Dendritic cell treated with granulocyte-macrophage colony-stimulating factor and Interleukin-4, amounts not matched to agents 40 ng/mL and 50 ng/mL, for 4 days (primary cell): Measurements from ENCODE around the gene FKBP6.
A peak's percentile ranks its signal among the peaks of the same experiment; 100 is the strongest.
"Not testable (repeated sequence)": the region's sequence is repeated elsewhere in the genome, so short reads cannot be mapped to it uniquely, and the experiment has no call there.

ENCODE experiments used
- H3K27ac Mint-ChIP-seq: one replicate; pipeline ENCODE4 v1.8.0; 2022; ENCODE audit warnings: mild to moderate bottlenecking, mixed read lengths
- H3K27me3 Mint-ChIP-seq: one replicate; pipeline ENCODE4 v1.8.0; 2022; ENCODE audit warnings: mild to moderate bottlenecking, mixed read lengths
- H3K36me3 Mint-ChIP-seq: one replicate; pipeline ENCODE4 v1.8.0; 2022; ENCODE audit warnings: low read depth, mixed read lengths
- H3K4me1 Mint-ChIP-seq: one replicate; pipeline ENCODE4 v1.8.0; 2022; ENCODE audit warnings: low read depth, mixed read lengths
- H3K4me3 Mint-ChIP-seq: one replicate; pipeline ENCODE4 v1.8.0; 2022; ENCODE audit warnings: mild to moderate bottlenecking, moderate library complexity, mixed read lengths
- H3K9me3 Mint-ChIP-seq: one replicate; pipeline ENCODE4 v1.8.0; 2022; ENCODE audit warnings: mixed read lengths
- intact Hi-C: fragments of 100-400 bp; cut with micrococcal nuclease; formaldehyde crosslinking; loops from one replicate; pipeline ENCODE4 v1.15.0; 2022

Gene FKBP6

GRCh38 chr7:73313521-73313906, 14.4 kb upstream of the FKBP6 start:
- no peaks in the 10 kb centered on the region for H3K9me3 Mint-ChIP-seq
- H3K27me3 Mint-ChIP-seq: peaks cover 4% of the 10 kb centered on the region
- H3K27ac Mint-ChIP-seq: no peak overlapping the region
- intact Hi-C loops: no loop called here
- no peaks in the 10 kb centered on the region for H3K4me1 Mint-ChIP-seq
- H3K4me3 Mint-ChIP-seq: no peak overlapping the region
- peaks cover 4% of the 10 kb centered on the region for H3K36me3 Mint-ChIP-seq

GRCh38 chr7:73314271-73314670, 13.7 kb upstream of the FKBP6 start:
- H3K36me3 Mint-ChIP-seq: no peaks in the 10 kb centered on the region
- H3K27me3 Mint-ChIP-seq: peaks cover 4% of the 10 kb centered on the region
- intact Hi-C loops: no loop called here
- H3K27ac Mint-ChIP-seq: no peak overlapping the region
- H3K9me3 Mint-ChIP-seq: no peaks in the 10 kb centered on the region
- H3K4me1 Mint-ChIP-seq: no peaks in the 10 kb centered on the region
- no peak overlapping the region for H3K4me3 Mint-ChIP-seq

DNA sequence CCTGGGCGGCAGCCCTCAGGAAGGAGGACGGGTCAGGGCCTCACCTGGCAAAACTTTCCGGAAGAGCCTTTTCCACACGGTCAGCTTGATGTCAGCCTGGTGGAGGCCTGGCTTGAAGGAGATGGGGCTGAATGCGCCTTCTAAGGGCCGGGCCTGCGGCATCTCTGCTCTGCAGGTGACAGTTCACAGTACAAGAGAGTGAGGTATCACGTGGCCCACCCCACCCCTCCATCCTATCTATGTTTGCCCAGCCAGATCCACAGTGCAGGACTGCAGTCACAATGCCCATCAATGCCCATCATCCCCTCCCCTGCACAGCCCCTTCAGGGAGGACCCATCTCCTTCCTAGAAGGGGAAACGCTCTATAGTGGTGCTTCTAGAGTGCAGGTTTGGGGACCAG, 11.4 kb upstream of the FKBP6 start:
- Mint-ChIP-seq H3K9me3 (no peaks in the 10 kb centered on the region), H3K4me1 (no peaks in the 10 kb centered on the region), H3K4me3 (no peak overlapping the region), H3K27me3 (peaks cover 7% of the 10 kb centered on the region), H3K36me3 (no peaks in the 10 kb centered on the region), H3K27ac (no peak overlapping the region)
- intact Hi-C loops: no loop called here

GRCh38 chr7:73318656-73319204, 9.2 kb upstream of the FKBP6 start:
- not testable (repeated sequence) for H3K4me3 Mint-ChIP-seq

GRCh38 chr7:73319541-73319940, 8.4 kb upstream of the FKBP6 start:
- H3K36me3 Mint-ChIP-seq, intact Hi-C loops, H3K27ac Mint-ChIP-seq, H3K4me3 Mint-ChIP-seq, H3K9me3 Mint-ChIP-seq: not testable (repeated sequence)
- H3K27me3 Mint-ChIP-seq: peaks cover 13% of the 10 kb centered on the region
- peaks cover 10% of the 10 kb centered on the region for H3K4me1 Mint-ChIP-seq

More at GRCh38 chr7:73318656-73319204, 9.2 kb upstream of the FKBP6 start:
- intact Hi-C loops, H3K27ac Mint-ChIP-seq, H3K9me3 Mint-ChIP-seq, H3K27me3 Mint-ChIP-seq, H3K4me1 Mint-ChIP-seq, H3K36me3 Mint-ChIP-seq: not testable (repeated sequence)

DNA sequence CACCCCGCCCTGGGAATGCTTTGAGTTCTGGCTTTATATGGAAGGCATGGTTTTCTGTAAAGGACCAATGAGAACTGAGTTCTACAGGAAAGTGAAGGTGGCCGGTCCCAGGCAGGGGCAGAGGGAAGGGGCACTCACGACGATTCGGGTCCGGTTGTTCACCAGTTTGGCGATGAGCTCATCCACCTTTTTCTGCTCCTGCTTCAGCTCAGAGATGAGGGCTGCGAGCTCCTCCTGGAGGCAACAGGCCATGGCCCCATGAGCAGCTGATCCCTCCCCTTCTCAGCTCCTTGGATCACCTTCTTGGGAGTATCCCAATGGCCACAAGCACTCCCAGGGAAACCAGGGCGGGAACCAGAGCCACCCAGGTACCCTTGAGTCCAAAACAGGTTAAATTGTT, 8.0 kb upstream of the FKBP6 start:
- H3K4me3 Mint-ChIP-seq, H3K9me3 Mint-ChIP-seq, H3K27ac Mint-ChIP-seq, intact Hi-C loops, H3K36me3 Mint-ChIP-seq: not testable (repeated sequence)
- H3K4me1 Mint-ChIP-seq: peaks cover 13% of the 10 kb centered on the region
- peaks cover 13% of the 10 kb centered on the region for H3K27me3 Mint-ChIP-seq

GRCh38 chr7:73323434-73324080, 4.4 kb upstream of the FKBP6 start:
- Mint-ChIP-seq H3K4me1 (peaks cover 13% of the 10 kb centered on the region), H3K27ac (peak overlapping the region; percentile 51), H3K4me3 (peak overlapping the region; percentile 57)
- H3K9me3 Mint-ChIP-seq, intact Hi-C loops, H3K36me3 Mint-ChIP-seq, H3K27me3 Mint-ChIP-seq: not testable (repeated sequence)

- Mint-ChIP-seq H3K27ac (peak overlapping the region; percentile 51), H3K4me3 (peak overlapping the region; percentile 57), H3K4me1 (peaks cover 16% of the 10 kb centered on the region)
- intact Hi-C loops, H3K9me3 Mint-ChIP-seq, H3K27me3 Mint-ChIP-seq, H3K36me3 Mint-ChIP-seq: not testable (repeated sequence)
These were observed 3.7 kb upstream of the FKBP6 start for GRCh38 chr7:73324081-73324845.

- Mint-ChIP-seq H3K27me3 (peaks cover 10% of the 10 kb centered on the region), H3K4me1 (peaks cover 28% of the 10 kb centered on the region)
- H3K27ac Mint-ChIP-seq, intact Hi-C loops, H3K36me3 Mint-ChIP-seq, H3K4me3 Mint-ChIP-seq, H3K9me3 Mint-ChIP-seq: not testable (repeated sequence)
These were observed 2.5 kb upstream of the FKBP6 start for GRCh38 chr7:73325424-73325823.

DNA sequence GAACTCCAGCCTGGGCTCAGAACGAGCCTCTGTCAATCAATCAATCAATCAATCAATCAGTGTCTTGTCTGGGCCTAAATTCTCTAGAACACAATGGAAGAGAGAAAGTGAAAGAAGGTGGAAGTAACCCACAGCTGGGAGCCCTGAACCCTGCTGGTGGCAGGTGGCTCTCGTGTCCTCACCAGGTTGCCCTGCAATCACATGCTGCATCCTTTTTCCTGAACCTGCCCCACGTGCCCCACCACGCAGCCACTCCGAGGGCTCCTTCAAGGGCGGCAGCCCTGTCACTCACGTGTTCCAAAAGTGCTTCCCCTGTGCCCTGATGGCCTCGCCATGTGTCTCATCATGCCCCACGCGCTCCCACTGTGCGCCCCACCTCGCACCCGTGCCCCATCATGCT, 512 bp upstream of the FKBP6 start:
- H3K36me3 Mint-ChIP-seq, H3K27ac Mint-ChIP-seq, intact Hi-C loops, H3K9me3 Mint-ChIP-seq, H3K4me3 Mint-ChIP-seq: not testable (repeated sequence)
- Mint-ChIP-seq H3K27me3 (peaks cover 20% of the 10 kb centered on the region), H3K4me1 (peaks cover 42% of the 10 kb centered on the region)

GRCh38 chr7:73328696-73329095, 735 bp downstream of the FKBP6 start:
- Mint-ChIP-seq H3K4me1 (peaks cover 41% of the 10 kb centered on the region), H3K9me3 (no peaks in the 10 kb centered on the region), H3K27ac (no peak overlapping the region), H3K36me3 (no peaks in the 10 kb centered on the region), H3K4me3 (no peak overlapping the region), H3K27me3 (peaks cover 18% of the 10 kb centered on the region)
- intact Hi-C loops: no loop called here

- intact Hi-C loops: loop anchor here (5.0 kb wide), 1 partner anchor 107 kb away; no protein-coding TSS in a partner anchor
- H3K27me3 Mint-ChIP-seq: peaks cover 22% of the 10 kb centered on the region
- peak overlapping the region; percentile 59 for H3K4me3 Mint-ChIP-seq
- H3K27ac Mint-ChIP-seq: peak overlapping the region; percentile 82
- H3K4me1 Mint-ChIP-seq: peaks cover 29% of the 10 kb centered on the region
- no peaks in the 10 kb centered on the region for H3K9me3 Mint-ChIP-seq
- H3K36me3 Mint-ChIP-seq: no peaks in the 10 kb centered on the region
These were observed 2.1 kb downstream of the FKBP6 start for GRCh38 chr7:73329861-73330581.

- H3K4me3 Mint-ChIP-seq: no peak overlapping the region
- H3K27ac Mint-ChIP-seq: peak overlapping the region; percentile 82
- H3K27me3 Mint-ChIP-seq: peaks cover 23% of the 10 kb centered on the region
- H3K36me3 Mint-ChIP-seq: no peaks in the 10 kb centered on the region
- no peaks in the 10 kb centered on the region for H3K9me3 Mint-ChIP-seq
- intact Hi-C loops: loop anchor here (5.0 kb wide), 1 partner anchor 107 kb away; no protein-coding TSS in a partner anchor
- peaks cover 29% of the 10 kb centered on the region for H3K4me1 Mint-ChIP-seq
These were observed 2.8 kb downstream of the FKBP6 start for GRCh38 chr7:73330772-73331171.

- Mint-ChIP-seq H3K4me1 (peaks cover 29% of the 10 kb centered on the region), H3K4me3 (no peak overlapping the region), H3K27me3 (peaks cover 23% of the 10 kb centered on the region), H3K9me3 (no peaks in the 10 kb centered on the region), H3K27ac (no peak overlapping the region), H3K36me3 (no peaks in the 10 kb centered on the region)
- intact Hi-C loops: loop anchor here (5.0 kb wide), 1 partner anchor 105 kb away; no protein-coding TSS in a partner anchor
These were observed 4.5 kb downstream of the FKBP6 start for GRCh38 chr7:73332447-73332846.
